H1 (cell line): ENCODE measurements around the gene FAM162B. TPM values are rescaled to one million over a fixed set of nuclear protein-coding genes. Genes with fewer than 3 reads are reported as not detected.

Experiments
- RFX5 ChIP-seq: IDR thresholded peaks from 2 replicates; pipeline ENCODE4 v1.6.1; 2011; ENCODE audit warnings: low read depth, low read length, improper control_type of control experiment, borderline replicate concordance
- polyA plus RNA-seq, 7 experiments: library from polyadenylated mRNA; depleted of rRNA in 3 of 7; stranded (reverse) in 5 of 7; unstranded in 2 of 7; fragments of >200 nt in 5 of 7; fragments of 200-250 nt in 2 of 7; gene quantifications; 1 replicate in 5 of 7; 2 replicates in 1 of 7; 4 replicates in 1 of 7; pipeline versions ENCODE4 v1.2.1 to v1.2.3, GENCODE V29; 2011 to 2013; ENCODE audit warnings: missing spikeins in 2 of 7, mixed read lengths in 2 of 7
- total RNA-seq: library from RNA; stranded (reverse); fragmentation: NEBNext Ultra II Directional; extraction: Animal tissue kit (Norgen Biotek cat#: 25700); gene quantifications from 2 replicates; pipeline ENCODE4 v1.2.1, GENCODE V29; 2021

FAM162B gene
- total and polyA plus RNA-seq, 2 of the 8 experiments (the other 6 are each of a cell fraction or from before 2014, with no cell fraction given): 2.6 to 3.2 TPM

GRCh38 chr6:116793224-116793623 lies 27.7 kb upstream of the FAM162B start (continued):
- TF ChIP-seq RFX5: no peak
